Small intestine (tissue), 7 donors: ENCODE results near the gene UBE2F. TPM values are rescaled to one million over a fixed set of nuclear protein-coding genes. Genes with fewer than 3 reads are reported as not detected.
"Not testable (repeated sequence)": the region's sequence is repeated elsewhere in the genome, so short reads cannot be mapped to it uniquely, and the experiment has no call there.

ENCODE experiments used
- DNase-seq, 2 donors: peaks; one replicate each; pipeline versions ENCODE4 v3.0.0 to v3.0.0-alpha.2; 2013
- FAIRE-seq: peaks from 2 replicates; lab custom pipeline; 2012; peaks lifted over from hg19 to GRCh38; lab: Jason Lieb, UNC
- H3K27ac ChIP-seq, 3 donors: one replicate each; pipeline ENCODE4 v1.5.1; 2013; ENCODE audit warnings: low read length in 2 of 3, mild to moderate bottlenecking in 2 of 3, control low read depth in 1 of 3, inconsistent platforms in 1 of 3, low read depth in 1 of 3, moderate library complexity in 1 of 3
- H3K27me3 ChIP-seq, 3 donors: one replicate each; pipeline ENCODE4 v1.6.1; 2013; ENCODE audit warnings: low read length in 3 of 3, inconsistent platforms in 1 of 3; ENCODE audit not compliant: control insufficient read depth in 3 of 3, insufficient read depth in 3 of 3
- H3K36me3 ChIP-seq, 3 donors: one replicate each; pipeline ENCODE4 v1.6.1; 2013; ENCODE audit warnings: low read length in 3 of 3, inconsistent platforms in 1 of 3, low read depth in 1 of 3, mild to moderate bottlenecking in 1 of 3, moderate library complexity in 1 of 3; ENCODE audit not compliant: control insufficient read depth in 3 of 3, insufficient read depth in 2 of 3
- H3K4me1 ChIP-seq, 3 donors: one replicate each; pipeline ENCODE4 v1.6.1; 2013; ENCODE audit warnings: low read length in 2 of 3, inconsistent platforms in 1 of 3, low read depth in 1 of 3, mild to moderate bottlenecking in 1 of 3, moderate library complexity in 1 of 3; ENCODE audit not compliant: control insufficient read depth in 3 of 3, insufficient read depth in 2 of 3
- H3K4me3 ChIP-seq, 3 donors: one replicate each; pipeline ENCODE4 v1.5.1; 2013; ENCODE audit warnings: low read length in 3 of 3, control low read depth in 1 of 3, inconsistent platforms in 1 of 3, low read depth in 1 of 3, mild to moderate bottlenecking in 1 of 3, moderate library complexity in 1 of 3
- H3K9me3 ChIP-seq, 2 donors: one replicate each; pipeline ENCODE4 v1.6.1; 2013; ENCODE audit warnings: low read depth in 1 of 2, low read length in 1 of 2; ENCODE audit not compliant: control insufficient read depth in 2 of 2, insufficient read depth in 1 of 2
- WGBS, 3 donors: extraction: QIAGEN DNeasy Blood & Tissue Kit; methylation state at CpG; one replicate each; pipeline ENCODE4 v1.1.7; 2013; 5-methylcytosine and 5-hydroxymethylcytosine counted together
- polyA plus RNA-seq, 4 donors: library from polyadenylated mRNA; stranded (reverse) in 3 of 4; unstranded in 1 of 4; fragments of 200-250 nt in 3 of 4; fragments of 120-200 nt in 1 of 4; gene quantifications; one replicate each; pipeline versions ENCODE4 v1.2.1 to v1.2.3, GENCODE V29; 2013
- donor health status: healthy with polysubstance abuse.
- donor health status: control.
- donor health status: control.
- donor health status: Bipolar disorder and iron deficiency.
- donor health status: healthy.

Gene UBE2F
- polyA plus RNA-seq, 4 donors: 39.7 to 64.2 (median 54.7) TPM

GRCh38 chr2:238064376-238064775 is 97.6 kb downstream of the UBE2F start:
- Histone ChIP-seq H3K9me3 (no peaks in the 10 kb centered on the region), H3K4me1 (peaks cover 6 to 36% (median 12%) of the 10 kb centered on the region in 3 donors), H3K27ac (peak overlapping the region in 2 of 3 donors; percentile 48 to 76), H3K36me3 (peaks cover 0 to 26% (median 8%) of the 10 kb centered on the region in 3 donors), H3K27me3 (no peaks in the 10 kb centered on the region), H3K4me3 (no peak overlapping the region)
- WGBS, 3 donors: 16 to 65% (median 31%) methylated on average over 7 of the region's 7 CpGs
- DNase-seq (peak; percentile 62 to 77), FAIRE-seq (no peak)

GRCh38 chr2:238065071-238065846 is 98.4 kb downstream of the UBE2F start:
- peak; percentile 25 to 43 for DNase-seq
- H3K27ac ChIP-seq: peak overlapping the region in 1 of 3 donors; percentile 76
- no peak for FAIRE-seq
- H3K4me1 ChIP-seq: peaks cover 4 to 32% (median 12%) of the 10 kb centered on the region in 3 donors
- WGBS, 3 donors: 59 to 81% (median 66%) methylated on average over 18 of the region's 18 CpGs
- peaks cover 0 to 33% (median 14%) of the 10 kb centered on the region in 3 donors for H3K36me3 ChIP-seq
- no peaks in the 10 kb centered on the region for H3K27me3 ChIP-seq
- no peaks in the 10 kb centered on the region for H3K9me3 ChIP-seq
- no peak overlapping the region for H3K4me3 ChIP-seq

- no peak for DNase-seq
- H3K27ac ChIP-seq: no peak overlapping the region
- H3K4me1 ChIP-seq: peaks cover 4 to 32% (median 12%) of the 10 kb centered on the region in 3 donors
- H3K4me3 ChIP-seq: no peak overlapping the region
- H3K36me3 ChIP-seq: peaks cover 0 to 41% (median 14%) of the 10 kb centered on the region in 3 donors
- H3K9me3 ChIP-seq: no peaks in the 10 kb centered on the region
- H3K27me3 ChIP-seq: no peaks in the 10 kb centered on the region
- FAIRE-seq: no peak
- WGBS, 3 donors: 86 to 93% (median 89%) methylated on average over 9 of the region's 9 CpGs
Observed at GRCh38 chr2:238066218-238066617, 99.4 kb downstream of the UBE2F start.

GRCh38 chr2:238066718-238067117 is 99.9 kb downstream of the UBE2F start:
- H3K4me3 ChIP-seq, H3K27me3 ChIP-seq, FAIRE-seq, DNase-seq, H3K27ac ChIP-seq, H3K9me3 ChIP-seq: not testable (repeated sequence)
- Histone ChIP-seq H3K4me1 (peaks cover 4 to 30% (median 11%) of the 10 kb centered on the region in 3 donors), H3K36me3 (peaks cover 0 to 43% (median 14%) of the 10 kb centered on the region in 3 donors)
- WGBS, 3 donors: 93 to 96% (median 96%) methylated on average over 7 of the region's 7 CpGs

GRCh38 chr2:238067939-238068338 is 101.1 kb downstream of the UBE2F start:
- DNase-seq (no peak), FAIRE-seq (no peak)
- Histone ChIP-seq H3K9me3 (no peaks in the 10 kb centered on the region), H3K36me3 (peaks cover 0 to 43% (median 14%) of the 10 kb centered on the region in 3 donors), H3K4me3 (no peak overlapping the region), H3K27me3 (no peaks in the 10 kb centered on the region), H3K4me1 (peaks cover 4 to 23% (median 8%) of the 10 kb centered on the region in 3 donors), H3K27ac (no peak overlapping the region)
- 83 to 92% (median 86%) methylated on average over 7 of the region's 7 CpGs for WGBS, 3 donors

GRCh38 chr2:238069021-238069709 is 102.4 kb downstream of the UBE2F start:
- Histone ChIP-seq H3K27me3 (no peaks in the 10 kb centered on the region), H3K36me3 (peaks cover 0 to 47% (median 14%) of the 10 kb centered on the region in 3 donors), H3K27ac (no peak overlapping the region), H3K9me3 (no peaks in the 10 kb centered on the region), H3K4me3 (no peak overlapping the region), H3K4me1 (peaks cover 0 to 10% (median 4%) of the 10 kb centered on the region in 3 donors)
- 78 to 94% (median 88%) methylated on average over 10 of the region's 10 CpGs for WGBS, 3 donors
- FAIRE-seq (no peak), DNase-seq (no peak)

- no peaks in the 10 kb centered on the region for H3K9me3 ChIP-seq
- H3K27ac ChIP-seq: no peak overlapping the region
- no peak for FAIRE-seq
- peaks cover 0 to 46% (median 14%) of the 10 kb centered on the region in 3 donors for H3K36me3 ChIP-seq
- no peaks in the 10 kb centered on the region for H3K27me3 ChIP-seq
- H3K4me1 ChIP-seq: peaks cover 0 to 5% (median 0%) of the 10 kb centered on the region in 3 donors
- DNase-seq: no peak
- WGBS, 3 donors: 89 to 95% (median 93%) methylated on average over 9 of the region's 9 CpGs
- H3K4me3 ChIP-seq: no peak overlapping the region
Observed at GRCh38 chr2:238069877-238070276, 103.1 kb downstream of the UBE2F start.

GRCh38 chr2:238075397-238075796 is 108.6 kb downstream of the UBE2F start:
- H3K27ac ChIP-seq: no peak overlapping the region
- FAIRE-seq (peak; percentile 47), DNase-seq (no peak)
- peaks cover 0 to 9% of the 10 kb centered on the region in 2 donors for H3K9me3 ChIP-seq
- no peaks in the 10 kb centered on the region for H3K27me3 ChIP-seq
- no peak overlapping the region for H3K4me3 ChIP-seq
- H3K4me1 ChIP-seq: no peaks in the 10 kb centered on the region
- H3K36me3 ChIP-seq: peaks cover 2 to 25% (median 5%) of the 10 kb centered on the region in 3 donors
